HG03460 (cell line): ENCODE measurements around the gene SPATA13.

Source experiments
- ATAC-seq: cut with Tn5 transposase; IDR thresholded peaks from one replicate; pipeline ENCODE4 v1.9.1; 2021; ENCODE audit not compliant: unreplicated experiment

The SPATA13 gene

GRCh38 chr13:24220086-24220703 lies 59.7 kb downstream of the SPATA13 start:
- ATAC-seq = no peak

- ATAC-seq = no peak
Measured at GRCh38 chr13:24221007-24221406, 60.5 kb downstream of the SPATA13 start.

GRCh38 chr13:24222756-24223155 lies 62.2 kb downstream of the SPATA13 start:
- no peak for ATAC-seq

- no peak for ATAC-seq
Measured at GRCh38 chr13:24223341-24224231, 63.1 kb downstream of the SPATA13 start.

GRCh38 chr13:24224232-24224680 lies 63.7 kb downstream of the SPATA13 start:
- ATAC-seq = no peak

- ATAC-seq = no peak
Measured at GRCh38 chr13:24225062-24225461, 64.5 kb downstream of the SPATA13 start.

- ATAC-seq = no peak
Measured at GRCh38 chr13:24225930-24226329, 65.4 kb downstream of the SPATA13 start.

GRCh38 chr13:24226762-24227161 lies 66.2 kb downstream of the SPATA13 start:
- ATAC-seq = no peak

GRCh38 chr13:24228852-24229458 lies 68.4 kb downstream of the SPATA13 start:
- ATAC-seq = no peak

GRCh38 chr13:24230428-24231072 lies 70.0 kb downstream of the SPATA13 start:
- no peak for ATAC-seq

- ATAC-seq = no peak
Measured at GRCh38 chr13:24231377-24231776, 70.9 kb downstream of the SPATA13 start.

GRCh38 chr13:24232037-24232436 lies 71.5 kb downstream of the SPATA13 start:
- no peak for ATAC-seq

GRCh38 chr13:24232474-24232873 lies 72.0 kb downstream of the SPATA13 start:
- no peak for ATAC-seq

GRCh38 chr13:24233351-24233901 lies 72.9 kb downstream of the SPATA13 start:
- ATAC-seq = no peak

- ATAC-seq = no peak
Measured at GRCh38 chr13:24234200-24234915, 73.8 kb downstream of the SPATA13 start.

- ATAC-seq = no peak
Measured at GRCh38 chr13:24237356-24237755, 76.8 kb downstream of the SPATA13 start.

- ATAC-seq = no peak
Measured at GRCh38 chr13:24241336-24241735, 80.8 kb downstream of the SPATA13 start.

- no peak for ATAC-seq
Measured at GRCh38 chr13:24242100-24242499, 81.6 kb downstream of the SPATA13 start.

GRCh38 chr13:24243302-24243701 lies 82.8 kb downstream of the SPATA13 start:
- ATAC-seq = no peak

GRCh38 chr13:24244802-24245201 lies 84.3 kb downstream of the SPATA13 start:
- ATAC-seq = no peak
